22Rv1 (cell line): ENCODE data around the gene EIF3L.

Experiments used
- ZFX ChIP-seq: fragments of 450-650 bp; IDR thresholded peaks from 2 replicates; pipeline ENCODE4 v1.6.1; 2017; ENCODE audit warnings: antibody characterized with exemption, borderline replicate concordance
- TF ChIP-seq, protein P1 (sequence below): fragments of 450-650 bp; IDR thresholded peaks from 2 replicates; pipeline ENCODE4 v1.5.1; 2017; ENCODE audit warnings: mild to moderate bottlenecking

DNA sequence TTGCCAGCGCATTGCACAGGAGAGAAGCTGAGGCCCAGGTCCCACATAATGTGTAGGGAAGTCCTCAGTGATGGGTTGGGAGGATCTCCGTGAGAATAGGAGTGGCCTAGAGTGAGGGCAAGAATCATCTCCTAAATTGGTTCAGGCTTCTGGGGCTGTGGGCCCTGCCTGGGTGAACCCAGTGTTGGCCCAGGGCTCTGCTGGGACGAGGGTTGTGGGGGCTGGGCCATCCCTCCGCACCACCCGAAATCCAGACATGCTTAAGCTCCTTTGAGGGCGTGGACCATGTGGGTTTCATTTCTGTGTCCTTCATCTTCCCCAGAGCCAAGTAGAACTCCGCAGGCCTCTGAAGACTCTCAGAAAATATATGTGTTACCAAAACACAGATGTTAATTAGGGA is 60.5 kb downstream of the EIF3L start:
- TF ChIP-seq, protein P1, sequence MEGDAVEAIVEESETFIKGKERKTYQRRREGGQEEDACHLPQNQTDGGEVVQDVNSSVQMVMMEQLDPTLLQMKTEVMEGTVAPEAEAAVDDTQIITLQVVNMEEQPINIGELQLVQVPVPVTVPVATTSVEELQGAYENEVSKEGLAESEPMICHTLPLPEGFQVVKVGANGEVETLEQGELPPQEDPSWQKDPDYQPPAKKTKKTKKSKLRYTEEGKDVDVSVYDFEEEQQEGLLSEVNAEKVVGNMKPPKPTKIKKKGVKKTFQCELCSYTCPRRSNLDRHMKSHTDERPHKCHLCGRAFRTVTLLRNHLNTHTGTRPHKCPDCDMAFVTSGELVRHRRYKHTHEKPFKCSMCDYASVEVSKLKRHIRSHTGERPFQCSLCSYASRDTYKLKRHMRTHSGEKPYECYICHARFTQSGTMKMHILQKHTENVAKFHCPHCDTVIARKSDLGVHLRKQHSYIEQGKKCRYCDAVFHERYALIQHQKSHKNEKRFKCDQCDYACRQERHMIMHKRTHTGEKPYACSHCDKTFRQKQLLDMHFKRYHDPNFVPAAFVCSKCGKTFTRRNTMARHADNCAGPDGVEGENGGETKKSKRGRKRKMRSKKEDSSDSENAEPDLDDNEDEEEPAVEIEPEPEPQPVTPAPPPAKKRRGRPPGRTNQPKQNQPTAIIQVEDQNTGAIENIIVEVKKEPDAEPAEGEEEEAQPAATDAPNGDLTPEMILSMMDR = no peak
- TF ChIP-seq ZFX = no peak
